ENCODE results near the gene CHI3L2. TPM values are rescaled to one million over a fixed set of nuclear protein-coding genes. Genes with fewer than 3 reads are reported as not detected.

Gene CHI3L2
- total and polyA plus RNA-seq, 12 donors: 0.78 to 9.4 (median 2.4) TPM; not detected in 1

DNA sequence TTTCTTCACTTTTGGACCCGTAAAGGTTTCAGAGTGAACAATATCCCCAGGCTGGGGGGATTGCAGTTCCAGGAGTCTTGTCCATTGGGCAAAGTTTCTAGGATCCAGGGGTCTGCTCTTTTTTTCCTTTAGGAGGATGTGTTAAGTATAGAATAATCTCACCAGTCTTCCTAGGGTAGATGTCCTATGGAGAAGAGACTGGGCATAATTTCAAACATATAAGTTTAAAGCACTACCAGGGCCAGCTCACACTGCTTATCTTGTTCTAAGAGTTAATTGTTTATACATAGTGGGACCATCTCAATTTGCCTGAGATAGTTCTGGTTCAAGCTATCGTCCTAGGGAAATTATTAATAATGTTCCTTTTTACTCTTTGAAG is 1.2 kb downstream of the CHI3L2 start:
- no peak for ATAC-seq
- 59 to 67% methylated on average over 2 of the region's 2 CpGs for WGBS, 2 donors
- Histone ChIP-seq H3K4me3 (no peak overlapping the region), H3K27ac (peak overlapping the region in 7 of 10 donors; percentile 29 to 66 (median 59)), H3K27me3 (no peaks in the 10 kb centered on the region), H3K9me3 (no peaks in the 10 kb centered on the region), H3K36me3 (no peaks in the 10 kb centered on the region), H3K4me1 (peaks cover 0 to 22% (median 0%) of the 10 kb centered on the region in 9 donors)
- TF ChIP-seq, protein P1, sequence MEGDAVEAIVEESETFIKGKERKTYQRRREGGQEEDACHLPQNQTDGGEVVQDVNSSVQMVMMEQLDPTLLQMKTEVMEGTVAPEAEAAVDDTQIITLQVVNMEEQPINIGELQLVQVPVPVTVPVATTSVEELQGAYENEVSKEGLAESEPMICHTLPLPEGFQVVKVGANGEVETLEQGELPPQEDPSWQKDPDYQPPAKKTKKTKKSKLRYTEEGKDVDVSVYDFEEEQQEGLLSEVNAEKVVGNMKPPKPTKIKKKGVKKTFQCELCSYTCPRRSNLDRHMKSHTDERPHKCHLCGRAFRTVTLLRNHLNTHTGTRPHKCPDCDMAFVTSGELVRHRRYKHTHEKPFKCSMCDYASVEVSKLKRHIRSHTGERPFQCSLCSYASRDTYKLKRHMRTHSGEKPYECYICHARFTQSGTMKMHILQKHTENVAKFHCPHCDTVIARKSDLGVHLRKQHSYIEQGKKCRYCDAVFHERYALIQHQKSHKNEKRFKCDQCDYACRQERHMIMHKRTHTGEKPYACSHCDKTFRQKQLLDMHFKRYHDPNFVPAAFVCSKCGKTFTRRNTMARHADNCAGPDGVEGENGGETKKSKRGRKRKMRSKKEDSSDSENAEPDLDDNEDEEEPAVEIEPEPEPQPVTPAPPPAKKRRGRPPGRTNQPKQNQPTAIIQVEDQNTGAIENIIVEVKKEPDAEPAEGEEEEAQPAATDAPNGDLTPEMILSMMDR (IDR thresholded peaks at IDR 0.05): no peak
- intact Hi-C loops (cut with DNase I): loop anchor here in 4 of 10 donors (5.0 to 10.0 kb wide), 3 partner anchors 96 to 536 kb away; no protein-coding TSS in a partner anchor
- no peak for DNase-seq

DNA sequence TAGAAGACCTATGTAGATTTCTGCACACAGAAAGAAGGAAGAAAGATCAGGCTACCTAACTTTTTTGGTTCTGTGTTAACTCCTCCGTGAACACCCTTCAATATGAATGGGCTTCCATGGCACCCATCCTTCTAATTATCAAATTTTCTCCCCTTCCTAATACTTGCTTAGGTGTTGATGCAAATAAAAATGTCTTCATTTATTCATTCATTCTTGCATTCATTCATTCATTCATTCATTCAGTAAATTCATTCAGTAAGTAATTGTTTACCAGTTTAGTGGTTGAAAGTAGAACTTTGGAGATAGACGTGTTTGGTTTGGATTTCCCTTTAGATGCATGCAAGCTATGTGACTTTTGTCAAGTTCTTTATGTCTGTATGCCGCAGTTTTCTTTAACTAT is 4.6 kb downstream of the CHI3L2 start:
- 91 to 98% methylated on average over 3 of the region's 3 CpGs for WGBS, 2 donors
- TF ChIP-seq, protein P1 (IDR thresholded peaks at IDR 0.05): no peak

DNA sequence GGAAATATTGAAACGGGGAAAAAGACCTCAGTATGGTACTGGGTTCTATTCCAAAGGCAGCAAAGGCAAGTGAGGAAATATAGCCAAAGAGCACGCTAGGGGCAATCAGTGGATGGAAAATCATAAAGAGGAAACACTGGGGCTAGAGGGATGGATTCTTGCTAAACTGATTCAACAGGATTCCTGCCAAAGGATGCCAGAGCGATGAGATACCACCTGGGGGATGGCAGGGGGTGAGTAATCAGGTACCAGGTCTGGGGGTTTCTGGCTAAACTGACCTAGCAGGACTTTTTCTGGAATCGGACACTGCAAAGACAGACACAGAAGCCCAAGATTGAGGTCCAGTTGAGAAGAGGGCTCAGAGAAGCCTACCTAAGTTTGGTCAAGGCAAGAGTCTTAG is 6.7 kb downstream of the CHI3L2 start:
- Histone ChIP-seq H3K27me3 (peaks cover 0 to 10% (median 0%) of the 10 kb centered on the region in 7 donors), H3K36me3 (no peaks in the 10 kb centered on the region), H3K4me3 (no peak overlapping the region), H3K9me3 (no peaks in the 10 kb centered on the region), H3K4me1 (peaks cover 0 to 7% (median 0%) of the 10 kb centered on the region in 9 donors), H3K27ac (no peak overlapping the region)
- ATAC-seq (no peak), DNase-seq (no peak)
- 86 to 90% methylated on average over 4 of the region's 4 CpGs for WGBS, 2 donors
- intact Hi-C loops (cut with DNase I): no loop called here
- TF ChIP-seq, protein P1 (IDR thresholded peaks at IDR 0.05): no peak

More for the DNA sequence above, 4.6 kb downstream of the CHI3L2 start:
- Histone ChIP-seq H3K27ac (no peak overlapping the region), H3K27me3 (peaks cover 0 to 10% (median 0%) of the 10 kb centered on the region in 7 donors), H3K4me3 (no peak overlapping the region), H3K9me3 (no peaks in the 10 kb centered on the region), H3K36me3 (no peaks in the 10 kb centered on the region), H3K4me1 (peaks cover 0 to 21% (median 4%) of the 10 kb centered on the region in 9 donors)
- DNase-seq: no peak
- no peak for ATAC-seq
- intact Hi-C loops (cut with DNase I): no loop called here

DNA sequence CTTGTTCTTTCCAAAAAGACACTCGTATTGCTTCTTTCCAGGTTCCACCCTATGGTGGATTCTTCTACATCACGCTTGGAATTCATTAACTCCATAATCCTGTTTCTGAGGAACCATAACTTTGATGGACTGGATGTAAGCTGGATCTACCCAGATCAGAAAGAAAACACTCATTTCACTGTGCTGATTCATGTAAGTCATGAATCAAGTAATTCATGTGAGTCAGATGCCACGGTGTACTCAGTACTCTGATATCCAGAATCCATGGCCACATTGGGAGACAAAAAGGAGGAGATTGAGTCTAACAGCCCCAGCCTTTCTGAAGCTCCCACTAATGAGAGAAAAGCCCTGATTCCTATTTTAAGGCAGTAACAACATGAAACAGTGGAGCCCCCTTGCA is 7.4 kb downstream of the CHI3L2 start:
- no peaks in the 10 kb centered on the region for H3K9me3 ChIP-seq
- ATAC-seq (peak in 1 of 8 donors; percentile 41), DNase-seq (no peak)
- TF ChIP-seq, protein P1 (IDR thresholded peaks at IDR 0.05): no peak
- intact Hi-C loops (cut with DNase I): no loop called here
- H3K4me3 ChIP-seq: no peak overlapping the region
- H3K36me3 ChIP-seq: no peaks in the 10 kb centered on the region
- no peak overlapping the region for H3K27ac ChIP-seq
- H3K4me1 ChIP-seq: peaks cover 0 to 7% (median 0%) of the 10 kb centered on the region in 9 donors
- peaks cover 0 to 10% (median 0%) of the 10 kb centered on the region in 7 donors for H3K27me3 ChIP-seq
- 87 to 93% methylated on average over 3 of the region's 3 CpGs for WGBS, 2 donors

Measured in heart right ventricle (tissue), 16 donors.